OCI-M2 (cell line): ENCODE data around the gene AGRN.

Source experiments
- DNase-seq: peaks from one replicate; lab custom pipeline; 2025; ENCODE audit not compliant: unreplicated experiment; lab: John Stamatoyannopoulos, UW

Gene AGRN

DNA sequence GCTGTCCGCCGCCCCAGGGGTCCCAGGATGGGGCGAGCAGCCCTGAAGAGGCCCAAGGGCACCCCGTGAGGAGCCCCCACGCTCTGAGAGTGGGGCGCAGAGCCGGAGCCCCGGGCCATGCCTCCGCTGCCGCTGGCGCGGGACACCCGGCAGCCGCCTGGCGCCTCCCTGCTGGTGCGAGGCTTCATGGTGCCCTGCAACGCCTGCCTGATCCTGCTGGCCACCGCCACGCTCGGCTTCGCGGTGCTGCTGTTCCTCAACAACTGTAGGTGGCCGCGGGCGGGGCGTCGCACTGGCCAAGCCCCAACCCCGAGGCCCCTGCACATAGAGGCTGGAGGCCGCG is 14.5 kb downstream of the AGRN start:
- DNase-seq: no peak

DNA sequence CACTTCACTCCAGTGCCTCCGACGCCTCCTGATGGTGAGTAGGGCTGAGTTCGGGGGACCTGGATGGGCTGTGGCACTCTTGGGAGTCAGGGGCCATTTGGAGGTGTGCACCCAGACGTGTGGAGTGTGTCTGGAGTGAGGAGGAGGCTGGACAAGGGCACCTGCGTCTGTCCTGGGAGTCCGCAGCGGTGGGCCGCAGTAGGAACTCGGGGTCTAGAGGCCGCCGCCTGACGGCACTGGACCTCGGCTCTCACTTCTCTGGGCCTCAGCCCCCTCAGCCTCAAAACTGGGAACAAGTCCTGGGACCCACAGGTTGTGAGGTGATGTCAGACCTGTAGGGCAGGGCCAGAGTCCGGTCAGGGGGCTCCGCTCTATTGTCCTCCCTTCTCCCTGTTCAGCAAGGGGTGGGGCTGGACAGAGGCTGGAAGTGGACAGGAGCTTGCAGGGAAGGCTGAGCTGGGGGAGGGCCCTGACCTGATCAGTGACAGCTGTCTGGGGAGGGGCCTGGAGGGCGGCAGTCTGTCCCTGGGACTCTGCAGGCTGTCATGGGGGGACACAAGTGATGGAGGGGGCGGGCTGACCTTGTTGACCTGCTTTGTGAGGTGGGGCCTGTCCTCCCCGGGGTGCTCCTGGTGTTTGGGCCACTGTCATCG is 15.5 kb downstream of the AGRN start:
- DNase-seq: no peak

DNA sequence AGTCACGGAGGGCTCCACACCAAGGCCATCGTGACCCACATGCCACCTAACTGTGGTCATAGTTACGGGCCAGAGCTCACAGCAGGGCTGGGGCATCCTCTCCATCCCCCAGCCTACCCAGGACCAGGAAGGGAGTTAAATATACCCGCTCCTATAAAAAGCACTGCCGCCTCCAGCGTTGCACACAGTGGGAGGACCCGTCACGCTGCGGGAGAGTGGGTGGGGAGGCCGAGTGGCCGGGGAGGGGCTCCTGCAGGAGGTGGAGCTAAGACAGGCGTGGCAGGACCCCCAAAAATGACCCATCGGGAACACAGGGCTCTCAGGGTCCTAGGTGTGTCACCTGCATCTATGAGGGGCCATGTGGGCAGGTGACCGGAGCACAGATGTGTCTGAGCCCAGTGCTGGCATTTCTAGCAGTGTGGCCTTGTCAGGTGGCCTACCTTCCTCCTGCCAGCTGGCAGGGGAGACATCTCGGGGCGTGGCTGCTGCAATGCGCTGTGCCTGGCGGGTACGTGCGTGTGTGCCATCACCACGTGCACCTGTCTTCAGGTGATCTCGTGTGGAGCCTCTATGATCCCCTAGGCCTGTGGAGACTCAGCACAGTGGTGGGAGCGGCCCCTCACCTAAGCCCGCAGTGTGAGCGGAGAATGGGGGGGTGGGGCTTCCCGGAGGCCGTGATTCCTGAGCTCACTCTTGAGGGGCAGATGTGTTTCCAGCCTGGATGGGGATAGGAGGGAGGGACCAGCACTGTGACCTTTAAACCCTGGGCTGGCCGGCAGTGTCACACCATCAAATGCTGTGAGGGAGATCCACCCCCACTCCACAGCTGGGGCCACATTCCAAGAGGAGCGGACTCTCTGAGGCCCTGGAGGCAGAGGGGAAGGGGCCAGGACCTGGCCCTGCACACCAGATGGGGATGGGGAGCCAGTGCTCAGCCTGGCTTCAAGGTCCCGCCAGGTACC is 17.7 kb downstream of the AGRN start:
- no peak for DNase-seq

DNA sequence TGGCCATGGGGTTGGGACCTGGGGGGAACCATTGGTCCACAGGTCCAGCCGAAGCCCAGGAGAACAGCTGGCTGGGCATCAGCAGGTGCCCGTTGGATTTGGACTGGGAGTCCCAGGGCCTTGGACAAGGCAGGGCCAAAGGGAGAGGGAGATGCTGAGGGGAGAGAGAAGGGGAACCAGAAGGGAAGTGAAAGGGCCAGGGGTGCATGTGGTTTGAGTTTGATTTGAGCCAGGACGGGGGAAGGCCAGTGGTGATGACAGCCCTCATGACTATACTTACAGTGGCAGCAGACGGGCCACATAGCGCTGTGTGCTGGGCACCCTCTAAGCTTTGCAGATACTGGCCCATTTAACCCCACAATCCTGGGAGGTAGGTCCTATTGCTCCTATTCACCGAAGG is 18.8 kb downstream of the AGRN start:
- no peak for DNase-seq

DNA sequence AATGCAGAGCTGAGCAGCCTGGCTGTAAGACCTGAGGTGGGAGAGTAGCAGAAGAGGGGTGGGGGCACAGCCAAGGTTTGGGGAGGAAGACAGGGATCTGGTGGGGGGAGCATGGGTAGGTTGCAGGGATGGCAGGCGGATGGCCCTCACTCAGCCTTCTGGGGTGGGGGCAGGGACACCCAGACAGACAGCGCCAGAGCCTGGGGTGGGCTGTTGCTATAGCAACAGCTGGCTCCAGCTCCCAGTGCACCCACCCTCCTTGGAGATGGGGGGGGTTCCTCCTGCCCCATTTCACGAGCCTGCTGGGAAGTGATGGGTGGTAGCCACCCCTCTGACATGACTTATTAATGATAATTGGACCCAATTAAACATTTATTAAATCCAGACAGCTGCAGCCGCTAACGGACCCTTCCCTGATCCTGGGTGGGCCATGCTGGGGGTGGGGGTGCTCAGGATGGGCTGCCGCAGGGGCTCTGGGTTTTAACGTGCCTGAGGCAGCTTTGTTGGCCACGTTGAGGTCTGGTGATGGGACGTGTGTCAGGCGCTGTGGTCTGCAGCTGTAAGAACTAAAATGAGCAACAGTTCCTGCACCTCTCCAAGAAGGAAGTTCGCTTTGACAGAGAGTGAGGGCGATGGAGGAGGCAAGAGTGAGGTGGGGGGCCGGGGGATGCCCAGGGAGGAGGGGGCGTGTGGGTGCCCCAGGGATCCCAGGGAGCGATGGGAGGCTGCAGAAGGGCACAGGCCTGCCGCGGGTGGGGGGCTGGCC is 19.4 kb downstream of the AGRN start:
- no peak for DNase-seq

DNA sequence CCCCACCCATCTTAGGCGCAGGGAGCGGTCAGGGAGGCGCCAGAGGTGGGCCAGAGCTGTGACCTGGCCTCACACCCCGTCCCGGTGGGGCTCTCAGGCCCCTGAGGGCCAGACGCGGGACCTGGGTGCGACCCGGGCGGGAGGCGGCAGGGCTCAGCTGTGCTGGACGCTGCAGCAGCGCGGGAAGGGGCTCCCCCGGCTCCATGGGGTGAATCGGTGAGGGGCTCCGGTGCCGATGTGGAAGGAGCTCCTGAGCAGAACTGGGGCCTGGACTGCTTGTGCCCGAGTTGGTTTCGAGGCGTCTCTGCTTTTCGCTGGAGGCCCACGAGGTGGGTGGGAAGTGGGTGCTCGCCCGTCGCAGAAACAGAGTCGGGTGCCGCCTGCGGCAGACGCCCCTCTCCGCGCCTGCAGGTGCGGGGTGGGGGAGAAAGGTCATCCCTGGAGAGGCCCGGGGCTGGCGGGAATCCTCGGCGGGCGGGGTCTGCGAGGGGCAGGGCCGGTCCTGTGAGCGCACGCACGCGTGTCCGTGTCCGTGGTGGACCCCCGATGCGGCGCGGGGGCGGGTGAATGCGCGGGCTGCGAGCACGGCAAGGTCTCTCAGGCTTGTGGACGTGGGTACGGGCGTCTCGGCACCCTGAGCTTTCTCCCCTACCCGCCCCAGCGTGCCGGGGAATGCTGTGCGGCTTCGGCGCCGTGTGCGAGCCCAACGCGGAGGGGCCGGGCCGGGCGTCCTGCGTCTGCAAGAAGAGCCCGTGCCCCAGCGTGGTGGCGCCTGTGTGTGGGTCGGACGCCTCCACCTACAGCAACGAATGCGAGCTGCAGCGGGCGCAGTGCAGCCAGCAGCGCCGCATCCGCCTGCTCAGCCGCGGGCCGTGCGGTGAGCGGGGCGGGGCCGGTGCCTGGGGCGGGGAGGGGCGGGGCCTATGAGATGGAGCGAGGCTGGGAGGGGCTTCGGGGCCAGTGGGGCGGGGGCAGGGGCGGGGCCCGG is 20.4 kb downstream of the AGRN start:
- no peak for DNase-seq

DNA sequence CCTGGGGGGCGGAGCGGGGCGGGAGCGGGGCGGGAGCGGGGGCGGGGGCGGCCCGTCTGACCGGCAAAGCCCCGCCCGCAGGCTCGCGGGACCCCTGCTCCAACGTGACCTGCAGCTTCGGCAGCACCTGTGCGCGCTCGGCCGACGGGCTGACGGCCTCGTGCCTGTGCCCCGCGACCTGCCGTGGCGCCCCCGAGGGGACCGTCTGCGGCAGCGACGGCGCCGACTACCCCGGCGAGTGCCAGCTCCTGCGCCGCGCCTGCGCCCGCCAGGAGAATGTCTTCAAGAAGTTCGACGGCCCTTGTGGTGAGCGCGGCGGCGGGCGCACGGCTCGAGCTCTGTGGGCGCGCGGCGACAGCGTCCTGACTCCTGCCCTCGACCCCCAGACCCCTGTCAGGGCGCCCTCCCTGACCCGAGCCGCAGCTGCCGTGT is 21.2 kb downstream of the AGRN start:
- no peak for DNase-seq

DNA sequence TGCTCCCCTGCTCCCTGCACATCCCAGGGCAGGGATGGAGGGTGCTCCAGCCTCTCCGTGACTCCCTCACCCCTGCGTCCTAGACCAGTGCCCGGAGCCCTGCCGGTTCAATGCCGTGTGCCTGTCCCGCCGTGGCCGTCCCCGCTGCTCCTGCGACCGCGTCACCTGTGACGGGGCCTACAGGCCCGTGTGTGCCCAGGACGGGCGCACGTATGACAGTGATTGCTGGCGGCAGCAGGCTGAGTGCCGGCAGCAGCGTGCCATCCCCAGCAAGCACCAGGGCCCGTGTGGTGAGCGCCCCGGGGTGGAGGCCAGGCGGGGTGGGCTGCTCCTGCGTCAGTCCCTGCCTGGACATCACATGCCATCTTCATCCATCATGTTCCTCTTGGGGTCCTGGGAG is 22.0 kb downstream of the AGRN start:
- DNase-seq: no peak

DNA sequence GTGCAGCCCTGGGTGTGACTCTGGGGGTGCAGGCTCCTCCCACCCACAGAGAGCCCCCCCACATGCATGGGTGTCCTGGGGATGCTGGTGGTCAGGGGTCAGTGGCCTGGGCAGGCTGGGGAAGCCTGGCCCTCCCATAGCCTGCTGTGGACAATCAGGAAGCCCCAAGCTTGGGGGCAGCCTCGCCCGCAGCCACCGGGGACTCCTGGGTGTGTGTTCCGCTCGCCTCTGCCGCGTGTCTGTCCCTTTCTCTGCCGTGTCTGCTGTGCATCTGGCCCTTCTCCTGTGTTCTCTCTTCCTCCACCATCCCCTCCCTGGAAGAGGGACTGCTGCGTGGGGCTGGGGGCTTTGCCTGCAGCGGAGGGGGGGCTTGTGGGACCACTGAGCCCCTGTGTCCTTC is 22.9 kb downstream of the AGRN start:
- no peak for DNase-seq

DNA sequence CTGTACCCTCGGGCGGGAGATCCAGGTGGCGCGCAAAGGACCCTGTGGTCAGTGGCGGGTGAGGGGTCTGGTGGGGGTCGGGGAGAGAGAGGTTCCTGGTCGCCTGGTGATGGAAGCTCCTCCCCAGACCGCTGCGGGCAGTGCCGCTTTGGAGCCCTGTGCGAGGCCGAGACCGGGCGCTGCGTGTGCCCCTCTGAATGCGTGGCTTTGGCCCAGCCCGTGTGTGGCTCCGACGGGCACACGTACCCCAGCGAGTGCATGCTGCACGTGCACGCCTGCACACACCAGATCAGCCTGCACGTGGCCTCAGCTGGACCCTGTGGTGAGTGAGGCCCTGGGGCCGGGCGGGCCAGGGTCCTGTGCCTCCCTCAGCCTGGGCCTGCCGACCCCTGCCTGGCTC is 23.5 kb downstream of the AGRN start:
- no peak for DNase-seq

DNA sequence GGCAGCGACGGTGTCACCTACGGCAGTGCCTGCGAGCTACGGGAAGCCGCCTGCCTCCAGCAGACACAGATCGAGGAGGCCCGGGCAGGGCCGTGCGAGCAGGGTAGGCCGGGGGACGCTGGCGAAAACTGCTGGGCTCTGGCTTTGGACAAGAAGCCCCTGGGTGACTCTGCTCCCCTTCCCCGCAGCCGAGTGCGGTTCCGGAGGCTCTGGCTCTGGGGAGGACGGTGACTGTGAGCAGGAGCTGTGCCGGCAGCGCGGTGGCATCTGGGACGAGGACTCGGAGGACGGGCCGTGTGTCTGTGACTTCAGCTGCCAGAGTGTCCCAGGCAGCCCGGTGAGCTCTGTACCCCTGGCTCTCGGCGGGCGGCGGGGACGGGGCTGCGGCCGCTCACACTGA is 24.0 kb downstream of the AGRN start:
- DNase-seq: no peak

DNA sequence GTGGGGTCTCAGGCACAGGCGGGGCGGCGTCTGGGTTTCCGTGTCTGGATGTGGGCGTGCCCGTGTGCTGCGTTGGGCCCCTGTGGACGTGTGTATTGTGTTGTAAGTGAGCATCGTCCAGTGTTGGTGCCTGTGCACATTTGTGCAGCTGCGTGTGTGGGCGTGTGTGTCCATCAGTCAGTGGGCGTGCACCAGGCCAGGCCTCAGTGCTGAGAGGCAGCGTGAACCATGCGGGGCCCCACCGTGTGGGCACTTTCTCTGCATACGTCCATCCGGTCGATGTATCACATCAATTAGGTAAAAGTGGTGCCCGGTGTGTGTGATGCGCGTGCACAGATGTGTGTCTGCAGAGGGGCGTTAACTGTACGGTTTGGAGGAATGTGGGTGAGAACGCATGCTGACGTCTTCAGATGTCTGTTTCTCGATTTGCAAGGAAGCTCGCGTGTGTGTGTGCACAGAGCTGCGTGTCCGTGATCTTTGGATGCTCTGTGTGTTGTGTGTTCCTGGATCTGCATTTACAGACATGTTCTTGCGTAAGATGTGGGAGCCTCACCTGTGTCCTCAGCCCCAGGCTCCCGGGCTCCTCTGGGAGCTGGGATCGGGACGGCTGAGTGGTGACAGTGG is 24.6 kb downstream of the AGRN start:
- DNase-seq: no peak

DNA sequence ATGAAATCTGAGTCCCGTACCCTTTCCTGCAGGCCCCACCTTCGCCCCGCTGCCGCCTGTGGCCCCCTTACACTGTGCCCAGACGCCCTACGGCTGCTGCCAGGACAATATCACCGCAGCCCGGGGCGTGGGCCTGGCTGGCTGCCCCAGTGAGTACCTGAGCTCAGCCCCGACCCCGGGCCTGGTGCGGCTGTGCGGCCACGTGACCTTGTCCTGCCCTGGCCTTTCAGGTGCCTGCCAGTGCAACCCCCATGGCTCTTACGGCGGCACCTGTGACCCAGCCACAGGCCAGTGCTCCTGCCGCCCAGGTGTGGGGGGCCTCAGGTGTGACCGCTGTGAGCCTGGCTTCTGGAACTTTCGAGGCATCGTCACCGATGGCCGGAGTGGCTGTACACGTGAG is 25.2 kb downstream of the AGRN start:
- DNase-seq: no peak

DNA sequence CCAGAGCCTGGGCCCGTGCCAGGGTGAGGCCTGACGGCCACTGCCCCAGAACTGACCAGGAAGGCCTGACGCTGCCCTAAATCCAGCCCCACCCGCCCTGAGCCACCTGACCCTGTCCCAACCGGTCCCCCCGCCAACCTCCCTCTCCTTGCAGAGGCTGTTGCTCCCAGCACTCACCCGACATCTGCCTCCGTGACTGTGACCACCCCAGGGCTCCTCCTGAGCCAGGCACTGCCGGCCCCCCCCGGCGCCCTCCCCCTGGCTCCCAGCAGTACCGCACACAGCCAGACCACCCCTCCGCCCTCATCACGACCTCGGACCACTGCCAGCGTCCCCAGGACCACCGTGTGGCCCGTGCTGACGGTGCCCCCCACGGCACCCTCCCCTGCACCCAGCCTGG is 26.3 kb downstream of the AGRN start:
- DNase-seq: no peak

DNA sequence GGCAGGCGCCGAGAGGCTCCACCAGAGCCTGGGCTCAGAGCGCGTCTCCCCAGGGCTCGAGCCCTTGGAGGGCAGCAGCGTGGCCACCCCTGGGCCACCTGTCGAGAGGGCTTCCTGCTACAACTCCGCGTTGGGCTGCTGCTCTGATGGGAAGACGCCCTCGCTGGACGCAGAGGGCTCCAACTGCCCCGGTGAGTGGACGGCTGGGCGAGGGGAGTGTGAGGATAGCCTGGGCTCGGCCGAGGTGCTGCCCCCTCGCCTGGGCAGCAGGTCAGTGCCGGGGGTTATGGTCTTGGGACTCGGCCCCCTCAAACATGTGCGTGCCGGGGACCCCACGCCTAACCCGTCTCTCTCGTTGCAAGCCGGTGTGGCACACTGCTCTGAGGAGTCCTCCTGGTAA is 26.8 kb downstream of the AGRN start:
- DNase-seq: no peak

DNA sequence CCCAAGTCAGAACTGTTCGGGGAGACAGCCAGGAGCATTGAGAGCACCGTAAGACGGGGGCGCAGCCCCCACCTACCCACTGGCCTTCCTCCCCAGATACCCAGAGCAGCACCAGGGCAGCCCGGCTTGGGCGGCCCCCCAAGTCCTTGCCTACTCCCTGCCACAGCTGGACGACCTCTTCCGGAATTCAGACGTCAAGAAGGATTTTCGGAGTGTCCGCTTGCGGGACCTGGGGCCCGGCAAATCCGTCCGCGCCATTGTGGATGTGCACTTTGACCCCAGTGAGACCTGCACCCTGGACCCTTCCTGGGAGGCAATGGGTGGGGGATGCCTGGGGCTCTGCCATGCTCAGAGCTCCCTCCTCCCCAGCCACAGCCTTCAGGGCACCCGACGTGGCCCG is 27.5 kb downstream of the AGRN start:
- no peak for DNase-seq

DNA sequence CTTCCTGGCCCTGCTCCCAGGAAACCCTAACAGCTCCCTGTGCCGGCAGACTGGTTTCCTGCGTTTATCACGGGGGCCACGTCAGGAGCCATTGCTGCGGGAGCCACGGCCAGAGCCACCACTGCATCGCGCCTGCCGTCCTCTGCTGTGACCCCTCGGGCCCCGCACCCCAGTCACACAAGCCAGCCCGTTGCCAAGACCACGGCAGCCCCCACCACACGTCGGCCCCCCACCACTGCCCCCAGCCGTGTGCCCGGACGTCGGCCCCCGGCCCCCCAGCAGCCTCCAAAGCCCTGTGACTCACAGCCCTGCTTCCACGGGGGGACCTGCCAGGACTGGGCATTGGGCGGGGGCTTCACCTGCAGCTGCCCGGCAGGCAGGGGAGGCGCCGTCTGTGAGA is 28.0 kb downstream of the AGRN start:
- DNase-seq: no peak

DNA sequence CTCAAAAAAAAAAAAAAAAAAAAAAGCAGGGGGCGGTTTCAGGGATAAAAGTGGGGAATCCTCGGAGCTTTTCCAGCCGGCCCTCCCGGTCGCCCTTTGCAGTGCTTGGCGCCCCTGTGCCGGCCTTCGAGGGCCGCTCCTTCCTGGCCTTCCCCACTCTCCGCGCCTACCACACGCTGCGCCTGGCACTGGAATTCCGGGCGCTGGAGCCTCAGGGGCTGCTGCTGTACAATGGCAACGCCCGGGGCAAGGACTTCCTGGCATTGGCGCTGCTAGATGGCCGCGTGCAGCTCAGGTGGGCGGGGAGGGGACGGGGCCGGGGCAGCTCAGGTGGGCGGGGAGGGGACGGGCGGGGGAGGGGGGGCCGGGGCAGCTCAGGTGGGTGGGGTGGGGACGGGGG is 28.8 kb downstream of the AGRN start:
- DNase-seq: no peak

DNA sequence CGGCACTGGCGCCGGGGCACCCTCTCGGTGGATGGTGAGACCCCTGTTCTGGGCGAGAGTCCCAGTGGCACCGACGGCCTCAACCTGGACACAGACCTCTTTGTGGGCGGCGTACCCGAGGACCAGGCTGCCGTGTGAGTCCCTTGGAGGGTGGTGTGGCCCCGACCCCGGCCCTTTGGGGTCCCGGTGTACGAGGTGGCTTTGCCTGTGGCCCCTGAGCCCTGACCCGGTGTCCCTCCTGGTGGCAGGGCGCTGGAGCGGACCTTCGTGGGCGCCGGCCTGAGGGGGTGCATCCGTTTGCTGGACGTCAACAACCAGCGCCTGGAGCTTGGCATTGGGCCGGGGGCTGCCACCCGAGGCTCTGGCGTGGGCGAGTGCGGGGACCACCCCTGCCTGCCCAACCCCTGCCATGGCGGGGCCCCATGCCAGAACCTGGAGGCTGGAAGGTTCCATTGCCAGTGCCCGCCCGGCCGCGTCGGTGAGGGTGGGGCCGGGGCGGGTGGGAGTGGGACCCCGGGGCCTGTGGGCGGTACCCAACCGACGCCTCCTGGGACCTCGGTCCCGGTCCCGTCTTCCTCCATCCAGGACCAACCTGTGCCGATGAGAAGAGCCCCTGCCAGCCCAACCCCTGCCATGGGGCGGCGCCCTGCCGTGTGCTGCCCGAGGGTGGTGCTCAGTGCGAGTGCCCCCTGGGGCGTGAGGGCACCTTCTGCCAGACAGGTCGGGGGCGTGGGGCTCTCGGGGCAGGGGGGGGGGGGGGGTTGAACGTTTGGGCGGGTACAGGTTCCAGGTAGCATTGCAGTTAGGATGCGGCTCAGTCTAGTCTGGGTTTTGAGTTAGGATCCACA is 29.6 kb downstream of the AGRN start:
- no peak for DNase-seq
